HL-60 (cell line): Measurements from ENCODE around the gene ARID1B.

Experiments
- CTCF ChIP-seq: IDR thresholded peaks from one replicate; pipeline ENCODE4 v1.5.1; 2011; ENCODE audit warnings: low read length, control low read depth, inconsistent platforms; ENCODE audit not compliant: insufficient read depth
- GABPA ChIP-seq: IDR thresholded peaks from 2 replicates; pipeline ENCODE4 v1.6.1; 2012; ENCODE audit warnings: low read depth
- POLR2AphosphoS5 ChIP-seq: IDR thresholded peaks from 2 replicates; pipeline ENCODE4 v1.6.1; 2012; ENCODE audit warnings: low read depth
- REST ChIP-seq: IDR thresholded peaks from 2 replicates; pipeline ENCODE4 v1.6.1; 2012; ENCODE audit warnings: low read depth; ENCODE audit not compliant: insufficient replicate concordance

GRCh38 chr6:157211603-157212455, 434.7 kb downstream of the ARID1B start:
- TF ChIP-seq CTCF (no peak), POLR2AphosphoS5 (no peak), REST (no peak), GABPA (no peak)
